Kidney glomerular epithelial cell (primary cell): Measurements from ENCODE around the gene SOX5.

Experiments
- DNase-seq: peaks from one replicate; lab custom pipeline; 2025; lab: John Stamatoyannopoulos, UW

The SOX5 gene

DNA sequence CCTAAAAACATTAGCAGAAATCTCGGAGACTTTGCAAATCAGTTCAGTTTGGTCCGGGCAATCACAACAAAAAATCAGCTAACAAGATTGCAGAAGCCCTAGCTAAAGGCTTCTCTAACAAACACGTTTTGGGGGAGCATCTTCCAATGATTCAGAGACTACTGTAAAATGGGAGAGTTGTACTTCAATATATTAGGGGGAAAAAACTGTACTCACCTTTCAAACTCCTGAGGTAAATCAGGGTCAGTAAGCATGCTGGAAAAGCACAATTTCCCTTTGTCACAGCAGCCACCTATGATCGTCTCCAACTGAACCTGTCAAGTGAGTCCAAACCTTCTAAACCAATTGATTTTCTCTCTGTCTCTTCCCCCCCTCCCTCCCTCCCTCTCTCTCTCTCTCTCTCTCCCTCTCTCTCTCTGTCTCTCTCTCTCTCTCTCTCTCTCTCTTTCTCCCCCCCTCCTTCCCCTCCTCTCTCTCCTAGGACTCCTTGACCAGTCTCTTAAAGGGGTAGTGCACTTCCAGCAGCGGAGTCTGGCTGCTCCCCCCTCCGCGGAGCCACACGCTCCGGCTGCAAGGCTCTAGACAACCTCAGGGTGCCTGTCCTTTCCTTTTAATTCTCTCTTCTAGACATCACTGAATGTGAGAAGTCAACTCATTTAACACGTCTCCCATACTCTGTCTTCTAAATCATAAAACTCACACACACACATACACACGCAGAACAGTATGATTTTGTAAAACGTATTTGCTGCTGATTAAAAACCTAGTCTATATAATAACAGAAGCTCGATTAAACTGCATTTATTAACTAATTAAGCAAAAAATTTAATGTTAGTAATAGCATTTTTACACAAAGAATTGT, at the start of gene SOX5:
Gene SOX5, minus strand, starts transcription at position 323 of the 862 bp plus-strand sequence. Its CDS starts 69 bp downstream, at position 254.
- no peak for DNase-seq

DNA sequence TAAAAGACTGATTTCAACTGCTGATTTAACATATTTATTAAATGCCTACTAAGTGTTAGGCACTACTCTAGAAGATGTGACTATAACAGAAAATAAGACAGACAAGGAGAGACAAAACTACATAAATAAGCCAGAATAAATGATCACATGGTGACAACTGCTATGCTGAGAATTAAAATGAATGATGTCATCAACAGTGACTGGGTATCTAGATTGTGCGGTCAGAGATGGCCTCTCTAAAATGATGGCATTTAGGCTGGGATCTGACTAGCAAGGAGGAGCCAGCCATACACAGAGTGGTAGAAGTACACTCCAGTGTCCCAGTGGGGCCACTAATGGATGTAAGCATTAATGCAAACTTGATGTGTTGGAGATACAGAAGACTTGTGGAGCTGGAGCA, 37.6 kb upstream of the SOX5 start:
- DNase-seq, result no peak

DNA sequence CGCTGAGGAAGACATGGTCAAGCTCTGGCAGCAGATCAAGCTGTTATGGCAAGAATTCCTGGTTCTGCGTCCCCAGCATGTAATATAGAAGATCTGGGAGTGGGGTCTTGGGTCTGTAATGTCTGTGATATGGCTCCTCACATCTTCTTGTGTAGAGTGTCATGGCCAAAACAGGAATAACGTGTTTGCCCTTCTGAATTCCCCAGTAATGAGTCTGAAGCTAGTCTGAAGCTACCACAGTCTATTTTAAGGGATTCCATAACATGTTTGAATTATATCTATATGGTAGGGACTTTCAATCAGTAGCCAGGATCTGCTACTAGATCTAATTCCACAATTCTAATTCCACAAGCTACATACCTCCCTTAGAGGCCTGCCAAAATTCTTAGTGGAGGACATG, 31.4 kb upstream of the SOX5 start:
- no peak for DNase-seq

DNA sequence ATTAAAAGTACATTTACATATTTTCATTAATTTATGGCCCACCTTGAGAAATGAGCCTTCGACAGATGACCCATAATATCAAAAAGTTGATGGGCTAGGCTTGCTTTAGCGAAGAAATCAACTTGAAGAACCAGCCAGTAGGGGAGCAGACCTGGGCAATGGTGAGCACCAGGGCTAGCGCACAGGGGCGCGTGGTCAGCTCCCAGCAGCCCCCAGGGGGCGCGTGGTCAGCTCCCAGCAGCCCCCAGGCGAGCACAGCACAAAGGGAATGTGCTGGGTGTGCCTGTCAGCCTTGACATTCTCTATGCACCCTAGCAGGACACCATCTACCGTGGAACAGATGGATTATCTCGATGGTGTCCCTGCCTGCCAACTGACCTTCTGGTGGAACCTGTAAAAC, 15.3 kb upstream of the SOX5 start:
- DNase-seq, result no peak

DNA sequence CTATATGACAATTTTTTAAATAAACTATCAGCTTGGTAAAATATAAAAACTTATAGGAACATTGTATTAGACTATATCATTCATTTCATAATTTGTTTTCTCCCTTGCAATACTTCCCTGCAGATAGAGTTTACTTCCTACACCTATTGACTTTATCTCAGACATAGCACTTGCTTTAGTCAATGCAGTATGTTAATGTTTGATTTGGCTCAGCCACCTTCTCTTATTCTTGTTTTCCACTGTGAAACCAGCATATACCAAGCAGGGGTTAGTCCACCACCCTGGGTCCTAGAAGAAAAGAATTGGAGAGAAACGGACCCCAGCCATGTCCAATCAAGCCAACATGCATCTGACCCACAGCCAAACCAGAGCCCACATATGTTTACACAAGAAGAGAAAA, 10.4 kb upstream of the SOX5 start:
- no peak for DNase-seq

DNA sequence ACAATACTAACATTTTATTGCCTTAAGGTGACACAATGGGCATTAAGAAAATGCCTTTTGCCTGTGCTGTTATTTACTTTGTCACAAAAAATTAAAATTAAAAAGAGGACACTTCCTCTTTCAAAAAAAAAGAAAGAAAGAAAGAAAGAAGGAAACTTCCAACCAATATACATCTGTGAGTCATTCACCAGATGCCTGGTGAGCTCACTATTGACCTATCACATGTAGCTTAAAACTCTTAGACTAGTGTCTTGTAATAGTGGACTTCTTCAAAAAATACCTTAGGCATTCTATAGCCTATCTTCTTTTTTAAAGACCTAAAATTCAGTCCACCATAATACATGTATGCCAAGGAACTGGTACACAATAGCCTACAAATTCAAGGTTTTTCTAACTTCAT, 4.9 kb upstream of the SOX5 start:
- DNase-seq, result no peak

DNA sequence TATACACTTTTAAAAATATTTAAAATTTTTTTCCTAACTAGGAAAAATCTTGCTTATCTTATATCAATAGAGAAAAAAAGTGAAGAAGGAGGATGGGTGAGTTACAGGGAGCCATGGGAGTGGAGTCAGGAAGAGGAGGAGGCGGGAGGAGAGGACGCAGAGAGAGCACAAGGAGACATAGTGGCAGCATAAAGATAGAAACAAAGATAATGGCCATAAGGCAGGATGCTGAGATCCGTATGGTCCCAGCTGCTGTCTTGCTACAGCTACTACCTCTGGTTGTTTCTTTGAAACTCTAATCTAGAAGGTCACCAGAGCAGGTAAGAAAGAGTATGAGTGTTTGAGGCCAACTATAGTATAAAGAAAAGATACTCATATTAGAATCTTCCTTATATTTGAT, 2.6 kb upstream of the SOX5 start:
- DNase-seq, result no peak

DNA sequence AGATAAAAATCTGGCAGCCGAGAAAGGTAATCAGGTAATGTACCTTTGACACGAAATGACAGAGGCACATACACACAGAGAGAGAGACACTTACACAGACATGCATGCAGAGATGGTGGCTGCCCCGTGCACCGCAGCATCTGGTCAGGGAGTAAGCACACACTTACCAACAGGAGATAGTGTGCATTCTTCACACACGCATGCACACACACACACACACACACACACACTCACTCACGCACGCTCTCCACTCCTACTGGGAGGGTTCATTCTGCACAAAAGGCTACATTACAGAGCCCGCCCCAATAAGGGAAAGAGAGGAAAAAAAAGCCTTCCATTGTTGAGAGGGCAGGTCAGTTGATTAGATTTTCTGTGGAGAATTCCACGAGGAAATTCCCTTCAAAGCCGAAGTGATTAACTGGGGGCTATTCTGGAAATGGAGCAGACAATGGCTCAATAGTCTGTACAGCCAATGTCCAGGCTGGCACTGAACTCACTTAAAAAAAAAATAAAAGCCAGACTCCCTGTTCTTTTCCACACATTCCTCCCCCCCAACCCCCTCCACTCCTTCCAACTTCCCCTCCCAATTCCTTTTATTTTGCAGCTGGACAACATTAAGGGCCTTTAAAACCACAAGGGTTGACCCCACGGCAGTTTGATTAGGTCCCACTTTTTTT, 1.4 kb upstream of the SOX5 start:
- no peak for DNase-seq

DNA sequence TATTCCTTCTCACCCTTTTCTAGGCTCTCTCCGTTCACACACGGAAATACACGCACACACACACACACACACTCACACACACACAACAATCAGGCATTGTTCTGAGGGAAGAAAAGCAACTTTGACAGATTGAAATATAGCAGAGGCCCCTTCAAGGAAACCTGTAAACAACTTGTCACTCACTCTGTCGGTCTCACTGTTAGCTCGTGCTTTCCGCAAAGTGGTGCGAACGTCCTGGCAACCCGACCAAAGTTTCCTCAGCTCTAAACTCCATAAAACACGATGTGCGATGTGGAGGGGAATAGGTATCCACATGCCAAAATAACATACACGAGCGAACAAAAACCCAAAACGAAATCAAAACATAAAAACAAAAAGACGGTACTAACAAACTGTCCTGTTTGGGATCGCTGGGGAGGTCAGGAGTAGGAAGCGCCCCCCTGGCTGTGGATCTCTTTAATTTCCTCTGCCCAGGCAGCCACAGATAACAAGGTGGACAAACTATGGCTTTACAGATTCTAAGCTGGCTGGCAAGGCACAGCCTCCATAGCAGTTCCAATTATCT, 822 bp upstream of the SOX5 start:
- no peak for DNase-seq

DNA sequence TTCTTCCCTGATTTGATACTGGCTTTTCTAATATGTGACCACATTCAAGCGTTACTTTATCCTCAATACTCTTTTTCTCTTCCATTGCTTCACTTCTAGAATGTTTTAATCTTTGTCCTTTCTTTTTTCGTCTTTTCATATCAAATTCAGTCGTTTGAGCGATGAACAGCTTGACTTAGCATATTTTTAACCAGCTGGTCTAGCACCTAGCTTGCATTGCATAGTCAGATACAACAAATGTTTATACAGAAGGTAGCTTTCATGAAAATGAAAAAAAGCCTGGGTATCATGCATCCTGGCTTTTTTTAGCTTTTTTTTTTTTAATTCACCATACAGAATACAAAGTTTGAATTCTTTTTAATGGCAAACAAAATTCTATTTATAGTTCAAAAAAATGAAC, 1.2 kb downstream of the SOX5 start:
- no peak for DNase-seq

DNA sequence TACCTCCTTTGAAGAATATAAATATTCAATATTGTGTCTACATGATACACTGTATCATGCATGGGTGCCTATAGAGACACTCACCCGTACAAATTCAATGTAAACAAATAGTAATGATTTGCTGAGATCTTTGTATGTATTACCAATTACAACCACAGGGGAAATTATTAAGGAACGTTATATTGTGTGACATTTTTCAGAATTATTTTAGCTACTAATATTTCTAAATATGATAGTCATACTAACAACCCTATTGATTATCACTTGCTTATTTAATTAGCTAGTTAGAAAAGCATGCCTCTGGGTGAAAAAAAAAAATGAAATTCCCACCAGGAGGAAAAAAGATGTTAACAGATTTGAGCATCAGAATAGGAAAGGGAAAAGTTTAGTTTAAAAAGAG, 2.1 kb downstream of the SOX5 start:
- no peak for DNase-seq

DNA sequence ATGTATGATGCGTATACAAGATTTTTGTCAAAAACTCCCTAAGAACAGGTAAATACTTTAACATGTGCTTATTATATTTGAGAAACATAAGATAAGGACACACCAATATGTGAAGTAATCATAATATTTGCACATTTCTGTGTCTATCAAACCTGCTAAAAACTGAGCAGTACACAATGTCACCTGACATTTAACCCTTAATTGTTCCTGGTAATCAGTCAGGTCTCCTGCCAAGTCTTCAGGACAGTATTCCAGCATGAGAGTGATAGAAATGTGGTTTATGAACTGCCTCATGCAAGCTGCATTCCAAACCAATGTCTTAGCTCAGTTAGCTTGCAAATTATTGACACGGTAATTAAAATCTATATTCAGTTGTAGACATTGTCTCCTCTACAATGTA, 4.2 kb downstream of the SOX5 start:
- DNase-seq, result no peak

DNA sequence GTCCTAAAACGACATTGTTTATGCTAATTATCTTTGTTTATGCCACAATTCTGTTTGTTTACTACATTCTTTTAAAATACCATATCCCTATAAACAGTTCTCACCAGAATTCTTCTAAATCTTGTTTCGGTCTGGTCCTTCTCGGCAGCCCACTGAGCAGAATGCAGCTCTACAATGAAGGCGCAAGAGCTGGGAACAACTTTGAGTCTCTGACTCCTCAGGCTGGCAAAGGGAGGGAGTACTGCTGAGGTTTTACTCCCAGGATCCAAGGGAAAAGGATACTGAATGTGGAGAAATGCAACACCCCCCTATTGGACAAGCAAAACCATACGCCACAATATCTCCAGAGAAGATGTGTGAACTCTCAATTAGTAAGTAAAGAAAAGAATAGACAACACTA, 5.4 kb downstream of the SOX5 start:
- no peak for DNase-seq

DNA sequence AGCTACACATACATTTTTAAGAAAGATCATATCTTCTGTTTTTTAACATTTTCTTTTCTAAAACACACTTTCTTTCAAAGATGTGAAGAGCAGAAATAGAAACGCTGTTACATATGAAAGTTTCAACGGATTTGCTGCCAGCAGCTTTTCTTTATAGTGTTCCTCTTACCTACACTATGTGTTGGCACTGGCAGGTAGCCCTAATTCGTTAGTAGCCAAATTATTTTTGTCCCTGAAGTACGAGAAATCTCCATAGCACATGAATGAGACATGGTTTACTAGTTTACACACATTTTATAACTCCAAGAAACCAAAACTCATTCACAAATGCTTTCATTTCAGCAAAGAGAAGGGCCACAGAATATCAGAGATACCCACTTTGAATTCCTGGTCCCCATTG, 6.6 kb downstream of the SOX5 start:
- DNase-seq, result no peak

DNA sequence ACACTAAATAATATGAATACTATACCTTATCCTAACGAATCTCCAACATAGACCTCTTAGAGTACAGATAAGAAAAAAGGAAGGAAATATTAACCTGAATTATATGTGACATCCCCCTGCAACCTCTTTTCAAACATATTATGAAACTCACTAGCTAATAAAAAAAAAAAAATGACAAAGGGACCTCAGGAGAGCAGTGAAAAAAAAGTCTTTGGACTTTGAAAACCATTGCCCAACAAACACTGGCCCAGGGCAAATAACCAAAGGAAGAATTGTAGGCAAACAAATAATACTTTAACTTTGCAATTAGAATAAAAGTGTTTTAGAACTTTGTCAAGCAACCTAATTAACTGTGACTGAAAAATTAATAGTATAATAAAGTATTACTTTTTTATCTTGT, 7.7 kb downstream of the SOX5 start:
- no peak for DNase-seq

DNA sequence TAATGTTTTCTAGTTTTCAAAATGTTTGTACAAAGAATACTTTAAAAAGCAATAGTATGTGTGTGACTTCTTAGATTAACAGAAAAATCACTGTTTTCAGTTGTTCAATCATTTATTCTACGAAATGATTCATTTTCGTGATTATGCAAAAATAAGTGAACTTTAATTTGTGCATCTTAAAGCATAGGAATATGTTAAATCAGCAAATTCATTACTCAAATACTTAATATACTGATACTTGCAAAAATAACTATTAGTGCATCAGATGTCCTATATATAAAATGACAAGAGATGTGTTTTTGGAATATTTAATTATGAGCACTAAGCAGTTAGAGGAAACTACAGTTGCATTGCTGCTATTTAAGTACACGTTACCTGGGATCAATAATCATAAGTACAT, 11.0 kb downstream of the SOX5 start:
- DNase-seq, result no peak

DNA sequence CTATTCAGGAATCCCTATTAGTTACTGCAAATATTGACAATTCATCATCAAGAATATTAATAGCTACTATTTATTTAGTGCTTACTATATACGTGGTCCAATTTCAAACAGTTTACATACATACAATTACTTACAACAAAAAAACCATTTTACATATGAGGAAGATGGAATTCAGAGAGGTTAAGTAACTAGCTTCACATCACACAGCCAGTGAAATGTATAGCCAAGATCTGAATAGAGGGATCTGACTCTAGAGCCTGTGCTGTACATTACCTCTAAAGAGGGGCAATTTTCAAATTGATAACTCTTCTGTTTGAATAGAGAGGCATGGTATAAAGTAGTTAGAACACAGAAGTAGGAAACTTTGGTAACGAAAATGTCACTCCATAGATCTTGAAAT, 18.3 kb downstream of the SOX5 start:
- no peak for DNase-seq

DNA sequence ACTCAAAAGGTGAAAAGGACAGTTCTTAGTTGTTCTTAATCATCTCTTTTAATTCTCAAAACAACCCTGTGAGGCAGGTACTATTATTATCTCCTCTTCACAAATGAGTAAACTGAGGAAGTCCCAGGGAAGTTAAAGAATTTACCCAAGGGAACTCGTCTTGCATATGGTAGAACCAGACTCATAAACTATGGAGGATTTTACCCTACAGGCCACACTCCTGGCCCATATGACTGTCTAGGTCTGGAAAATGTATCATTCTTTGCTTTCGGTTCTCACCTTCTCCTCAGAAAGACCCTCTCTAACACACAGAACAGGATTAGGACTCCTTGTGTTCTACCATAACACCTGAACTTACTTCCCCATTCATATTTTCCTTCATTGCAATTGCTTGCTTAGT, 18.9 kb downstream of the SOX5 start:
- no peak for DNase-seq

DNA sequence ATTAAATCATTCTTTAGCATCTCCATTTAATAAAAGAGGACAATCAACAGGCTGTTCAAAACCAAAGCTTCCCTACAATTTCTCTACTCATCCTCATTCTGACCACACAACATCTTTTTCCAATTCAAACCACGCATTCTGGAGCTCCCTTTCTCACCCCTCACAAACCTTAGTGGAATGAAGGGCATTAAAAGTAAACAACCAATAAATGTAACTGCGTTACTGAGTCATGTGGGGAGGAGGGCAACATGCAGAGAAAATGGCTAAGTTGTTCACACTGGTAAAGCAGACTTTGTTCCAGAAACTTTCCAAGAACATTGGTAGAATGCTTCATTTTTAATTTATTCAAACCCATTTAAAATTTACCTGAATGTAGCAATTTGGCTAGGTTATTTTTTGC, 19.6 kb downstream of the SOX5 start:
- no peak for DNase-seq

DNA sequence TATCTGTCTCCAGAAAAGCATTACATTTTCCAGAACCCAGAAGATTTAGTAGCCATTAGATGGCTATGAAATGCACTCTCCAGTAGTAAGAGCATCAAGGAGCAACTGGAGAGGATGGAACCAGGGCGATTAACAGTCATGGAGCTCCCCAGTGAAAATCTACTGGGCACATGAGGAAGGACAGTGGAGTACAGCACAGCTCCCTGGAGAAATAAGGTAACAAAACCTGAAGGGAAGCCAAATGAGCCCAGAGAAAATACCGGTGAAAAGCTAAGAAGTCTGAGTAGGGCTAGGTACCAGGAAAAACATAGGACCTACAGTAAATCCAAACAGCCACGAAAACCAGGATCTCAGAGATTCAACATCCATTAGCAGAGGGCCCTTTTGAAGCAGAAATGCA, 21.6 kb downstream of the SOX5 start:
- no peak for DNase-seq

DNA sequence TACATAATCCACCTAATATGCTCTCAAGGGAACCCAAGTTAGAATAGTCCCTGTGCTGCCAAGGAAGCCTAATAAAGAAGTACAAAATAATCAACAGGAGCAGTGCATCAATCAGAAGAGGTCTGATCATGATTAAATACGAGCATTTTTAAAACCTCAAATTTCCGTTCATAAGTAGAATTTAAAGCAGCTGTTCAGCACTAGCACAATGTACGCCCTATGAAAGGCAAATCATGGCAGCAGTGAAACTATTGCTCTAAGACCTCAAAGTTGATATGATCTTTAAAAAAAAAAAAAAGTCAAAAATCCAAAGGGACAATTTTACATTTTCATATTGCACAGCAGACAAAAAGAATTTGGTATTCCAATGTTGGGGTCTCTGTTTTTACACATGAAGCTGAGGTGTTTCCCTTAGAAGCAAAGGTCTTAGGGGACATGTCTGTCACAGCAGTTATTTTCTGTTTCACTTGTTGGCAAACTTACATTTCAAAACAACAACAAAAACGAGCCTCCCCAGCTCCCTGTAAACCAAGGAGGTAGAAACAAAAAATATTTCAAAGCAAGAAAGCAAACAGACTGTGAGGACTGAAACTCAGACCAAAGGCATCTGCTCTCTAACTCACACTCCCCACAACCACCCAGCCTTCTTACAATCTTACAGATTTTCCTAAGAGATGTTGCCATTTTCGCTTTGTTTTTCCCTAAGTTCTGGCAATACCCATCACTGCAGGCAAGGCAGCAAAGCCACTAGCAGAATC, 28.2 kb downstream of the SOX5 start:
- no peak for DNase-seq

DNA sequence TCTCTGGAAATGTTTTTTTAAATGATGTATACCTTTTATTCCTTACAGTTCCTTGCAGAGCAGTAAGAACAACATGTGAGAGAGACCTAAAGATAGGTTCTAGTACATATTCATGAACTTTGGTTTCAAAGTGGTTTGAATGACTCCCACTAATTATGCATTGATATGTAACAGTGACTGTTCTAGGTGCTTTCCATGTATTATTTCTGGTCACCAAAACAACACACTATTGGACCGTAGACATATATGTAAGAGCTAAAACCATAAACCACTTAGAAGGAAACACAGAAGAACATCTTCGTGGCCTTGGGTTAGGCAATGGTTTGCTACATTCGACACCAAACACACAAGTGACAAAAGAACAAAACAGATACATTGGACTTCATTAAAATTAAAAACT, 37.9 kb downstream of the SOX5 start:
- no peak for DNase-seq

DNA sequence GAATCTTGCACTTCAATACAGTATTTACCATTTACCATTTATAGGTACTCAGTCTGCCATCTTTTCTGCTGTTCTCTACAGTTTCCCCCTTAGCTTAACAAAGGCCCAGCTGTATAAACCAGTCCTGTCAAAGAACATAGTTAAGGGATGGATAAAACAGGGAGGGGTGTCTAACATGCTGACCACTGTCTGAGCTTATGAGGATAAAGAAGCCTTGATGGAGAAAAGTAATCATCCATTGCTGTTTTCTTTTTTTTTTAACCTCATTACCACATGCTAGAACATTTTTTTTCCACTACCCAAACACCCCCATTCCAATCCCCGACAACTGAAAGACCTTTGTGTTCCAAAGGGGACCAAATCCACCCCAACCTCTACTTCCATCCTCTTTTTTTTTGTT, 39.9 kb downstream of the SOX5 start:
- DNase-seq, result no peak
